Muscle layer of duodenum (tissue), 2 donors: ENCODE measurements around the gene NR5A2.
"Not testable (repeated sequence)": the region's sequence is repeated elsewhere in the genome, so short reads cannot be mapped to it uniquely, and the experiment has no call there.

Experiments
- H3K27ac ChIP-seq: one replicate; pipeline ENCODE4 v1.7.0; 2013; ENCODE audit warnings: mild to moderate bottlenecking, low read length
- H3K27me3 ChIP-seq: one replicate; pipeline ENCODE4 v1.7.0; 2013; ENCODE audit warnings: low read depth, mild to moderate bottlenecking, control low read depth, low read length
- H3K36me3 ChIP-seq, 2 donors: one replicate each; pipeline ENCODE4 v1.7.0; 2013; ENCODE audit warnings: low read length in 2 of 2, control low read depth in 1 of 2, mild to moderate bottlenecking in 1 of 2; ENCODE audit not compliant: insufficient read depth in 2 of 2, control insufficient read depth in 1 of 2
- H3K4me1 ChIP-seq, 2 donors: one replicate each; pipeline ENCODE4 v1.7.0; 2013; ENCODE audit warnings: low read length in 2 of 2, mild to moderate bottlenecking in 2 of 2, control low read depth in 1 of 2, moderate library complexity in 1 of 2; ENCODE audit not compliant: insufficient read depth in 2 of 2, control insufficient read depth in 1 of 2
- H3K4me3 ChIP-seq, 2 donors: one replicate each; pipeline ENCODE4 v1.7.0; 2013; ENCODE audit warnings: low read length in 2 of 2, low read depth in 1 of 2, mild to moderate bottlenecking in 1 of 2
- H3K9me3 ChIP-seq, 2 donors: one replicate each; pipeline ENCODE4 v1.7.0; 2013; ENCODE audit warnings: low read length in 2 of 2, control low read depth in 1 of 2, mild to moderate bottlenecking in 1 of 2; ENCODE audit not compliant: control insufficient read depth in 1 of 2
- donor health status: healthy.

The NR5A2 gene

GRCh38 chr1:200183637-200184036, 156.1 kb downstream of the NR5A2 start:
- peaks cover 5 to 6% of the 10 kb centered on the region in 2 donors for H3K4me1 ChIP-seq
- H3K27ac ChIP-seq, result no peak overlapping the region
- no peaks in the 10 kb centered on the region for H3K36me3 ChIP-seq
- H3K4me3 ChIP-seq, result no peak overlapping the region
- H3K27me3 ChIP-seq, result no peaks in the 10 kb centered on the region
- no peaks in the 10 kb centered on the region for H3K9me3 ChIP-seq

DNA sequence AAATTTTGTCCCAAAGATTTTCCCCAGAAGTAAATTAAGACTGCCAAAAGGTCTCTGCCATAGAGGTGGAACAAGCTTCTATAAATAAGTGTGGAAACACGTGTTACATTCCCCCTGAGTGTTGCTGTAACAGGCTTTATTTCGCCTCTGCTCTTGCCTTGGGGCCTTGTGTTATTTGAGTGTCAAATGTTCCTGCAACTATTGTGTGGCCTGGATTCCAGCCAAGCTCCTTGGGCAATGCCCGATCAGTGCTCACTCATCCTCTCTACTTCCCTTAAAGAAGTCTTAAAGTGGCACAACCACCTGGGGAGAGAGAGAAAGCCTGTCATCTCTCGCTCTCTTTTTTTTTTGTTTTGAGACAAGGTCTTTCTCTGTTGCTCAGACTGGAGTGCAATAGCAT, 156.7 kb downstream of the NR5A2 start:
- Histone ChIP-seq H3K27ac (no peak overlapping the region), H3K27me3 (no peaks in the 10 kb centered on the region)

DNA sequence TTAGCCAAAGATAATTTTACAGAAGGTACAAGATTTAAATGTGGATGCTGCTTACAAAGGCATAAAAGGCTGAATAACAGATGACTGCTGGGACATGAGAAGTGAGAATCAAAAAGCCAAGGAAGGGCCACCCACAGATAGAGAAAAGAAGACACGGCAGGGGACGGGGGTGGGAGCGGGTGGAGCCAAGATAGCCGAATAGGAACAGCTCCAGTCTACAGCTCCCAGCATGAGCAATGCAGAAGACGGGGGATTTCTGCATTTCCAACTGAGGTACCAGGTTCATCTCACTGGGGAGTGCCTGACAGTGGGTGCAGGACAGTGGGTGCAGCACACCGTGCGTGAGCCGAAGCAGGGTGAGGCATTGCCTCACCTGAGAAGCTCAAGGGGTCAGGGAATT, 157.7 kb downstream of the NR5A2 start:
- H3K27me3 ChIP-seq, H3K9me3 ChIP-seq, H3K27ac ChIP-seq, H3K36me3 ChIP-seq, H3K4me3 ChIP-seq, H3K4me1 ChIP-seq: not testable (repeated sequence)

More for the DNA sequence above, 156.7 kb downstream of the NR5A2 start:
- Histone ChIP-seq H3K36me3 (no peaks in the 10 kb centered on the region), H3K9me3 (no peaks in the 10 kb centered on the region), H3K4me3 (no peak overlapping the region), H3K4me1 (peaks cover 5 to 6% of the 10 kb centered on the region in 2 donors)

DNA sequence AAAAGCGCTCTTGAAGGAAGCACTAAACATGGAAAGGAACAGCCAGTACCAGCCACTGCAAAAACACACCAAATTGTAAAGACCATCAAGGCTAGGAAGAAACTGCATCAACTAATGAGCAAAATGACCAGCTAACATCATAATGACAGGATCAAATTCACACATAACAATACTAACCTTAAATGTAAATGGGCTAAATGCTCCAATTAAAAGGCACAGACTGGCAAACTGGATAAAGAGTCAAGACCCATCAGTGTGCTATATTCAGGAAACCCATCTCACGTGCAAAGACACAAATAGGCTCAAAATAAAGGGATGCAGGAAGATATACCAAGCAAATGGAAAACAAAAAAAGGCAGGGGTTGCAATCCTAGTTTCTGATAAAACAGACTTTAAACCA, 159.8 kb downstream of the NR5A2 start:
- not testable (repeated sequence) for H3K27me3 ChIP-seq, H3K4me3 ChIP-seq, H3K4me1 ChIP-seq, H3K27ac ChIP-seq, H3K9me3 ChIP-seq, H3K36me3 ChIP-seq

DNA sequence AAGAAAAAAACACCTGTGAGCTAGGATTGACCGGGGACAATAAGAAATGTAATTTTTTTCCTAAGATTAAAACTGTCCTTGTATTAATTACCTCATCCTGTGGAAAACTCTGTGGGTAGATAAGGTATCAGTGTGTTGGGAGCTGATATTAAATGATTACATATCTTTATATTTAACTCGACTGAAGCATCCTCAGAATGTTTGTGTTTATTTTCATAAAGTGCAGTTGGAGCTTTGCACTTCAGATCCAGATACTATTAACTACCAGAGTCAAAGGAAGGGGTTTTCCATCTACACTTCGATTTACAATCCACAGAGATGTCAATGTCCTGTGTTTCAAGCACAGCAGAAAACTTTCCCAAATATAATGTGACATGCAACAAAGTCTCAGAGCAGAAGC, 164.5 kb downstream of the NR5A2 start:
- H3K27me3 ChIP-seq, result no peaks in the 10 kb centered on the region
- no peaks in the 10 kb centered on the region for H3K9me3 ChIP-seq
- no peaks in the 10 kb centered on the region for H3K4me1 ChIP-seq
- H3K27ac ChIP-seq, result no peak overlapping the region
- no peak overlapping the region for H3K4me3 ChIP-seq
- H3K36me3 ChIP-seq, result no peaks in the 10 kb centered on the region

DNA sequence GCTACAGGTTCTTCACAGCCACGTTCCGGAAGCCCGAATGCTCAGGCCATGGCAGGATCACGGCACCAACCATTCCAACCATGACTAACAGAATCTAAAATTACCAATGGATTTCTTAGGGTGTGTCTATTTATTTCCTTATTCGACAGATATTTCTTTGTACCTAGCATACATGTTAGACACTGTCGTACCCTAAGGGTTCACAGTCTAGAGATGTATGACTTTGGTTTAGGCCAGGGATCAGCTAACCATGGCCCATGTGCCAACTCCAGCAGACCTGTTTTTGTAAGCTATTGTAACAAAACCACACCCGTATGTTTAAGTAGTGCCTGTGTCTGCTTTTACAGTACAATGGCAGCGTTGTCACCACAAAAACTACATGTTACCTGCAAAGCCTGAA, 167.0 kb downstream of the NR5A2 start:
- Histone ChIP-seq H3K9me3 (no peaks in the 10 kb centered on the region), H3K4me3 (no peak overlapping the region), H3K36me3 (no peaks in the 10 kb centered on the region), H3K27me3 (no peaks in the 10 kb centered on the region), H3K27ac (no peak overlapping the region), H3K4me1 (no peaks in the 10 kb centered on the region)

DNA sequence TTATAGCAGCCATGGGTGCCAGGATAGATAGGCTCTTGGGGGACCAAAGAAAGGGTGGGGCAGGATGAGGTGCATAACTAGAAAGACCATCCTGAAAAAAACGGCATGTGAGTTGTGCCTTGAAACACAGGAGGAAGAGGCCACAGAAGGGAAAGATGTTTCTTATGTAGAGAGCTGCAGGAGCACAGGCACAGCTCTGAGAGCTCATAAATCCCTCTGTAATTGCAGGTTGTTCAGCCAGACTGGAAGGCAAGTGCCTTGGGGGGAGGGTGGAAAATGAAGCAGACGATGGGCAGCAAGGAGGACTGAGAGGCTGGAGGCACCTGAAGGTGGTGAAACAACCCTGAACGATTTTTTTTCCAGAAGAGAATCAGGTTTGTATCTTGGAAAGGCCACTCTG, 170.7 kb downstream of the NR5A2 start:
- Histone ChIP-seq H3K27me3 (no peaks in the 10 kb centered on the region), H3K9me3 (no peaks in the 10 kb centered on the region), H3K4me1 (no peaks in the 10 kb centered on the region), H3K4me3 (no peak overlapping the region), H3K36me3 (no peaks in the 10 kb centered on the region), H3K27ac (no peak overlapping the region)

DNA sequence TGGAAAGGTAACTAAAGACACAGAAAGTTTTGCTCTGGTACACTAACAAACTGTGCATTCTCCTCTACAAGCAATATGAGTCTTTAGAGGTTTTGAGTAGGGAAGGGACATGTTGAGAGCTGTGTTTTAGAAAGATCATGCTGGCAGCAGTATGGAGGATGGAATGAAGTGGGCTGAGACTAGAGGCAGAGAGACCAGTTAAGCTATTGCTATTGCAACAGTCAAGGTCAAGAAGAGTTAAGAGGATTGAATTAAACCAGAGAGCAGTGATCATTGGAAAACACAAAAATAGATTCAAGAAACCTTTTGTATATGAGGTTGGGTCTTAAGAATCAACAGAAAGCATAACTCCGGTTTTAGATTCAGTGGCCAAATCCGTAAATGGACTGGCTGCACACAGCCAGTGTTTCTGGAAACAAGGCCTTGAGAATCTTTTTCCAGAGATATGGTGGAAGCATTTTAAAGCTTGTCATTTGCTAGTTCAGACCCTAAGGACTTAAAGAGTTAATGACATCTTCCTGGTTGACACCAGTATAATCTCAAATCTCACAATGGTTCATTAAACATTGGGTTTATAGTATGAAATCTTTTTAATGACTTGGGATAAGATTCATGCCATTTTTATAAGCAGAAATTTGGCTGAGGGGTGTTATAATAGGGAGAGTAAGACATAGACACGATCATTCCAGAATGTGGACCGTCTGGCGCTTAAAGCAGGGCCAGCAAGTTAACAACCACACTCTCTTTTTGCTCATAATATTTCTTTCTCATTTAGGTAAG, 177.9 kb downstream of the NR5A2 start:
- Histone ChIP-seq H3K9me3 (no peaks in the 10 kb centered on the region), H3K4me3 (no peak overlapping the region), H3K27ac (no peak overlapping the region), H3K36me3 (no peaks in the 10 kb centered on the region), H3K4me1 (no peaks in the 10 kb centered on the region), H3K27me3 (no peaks in the 10 kb centered on the region)

DNA sequence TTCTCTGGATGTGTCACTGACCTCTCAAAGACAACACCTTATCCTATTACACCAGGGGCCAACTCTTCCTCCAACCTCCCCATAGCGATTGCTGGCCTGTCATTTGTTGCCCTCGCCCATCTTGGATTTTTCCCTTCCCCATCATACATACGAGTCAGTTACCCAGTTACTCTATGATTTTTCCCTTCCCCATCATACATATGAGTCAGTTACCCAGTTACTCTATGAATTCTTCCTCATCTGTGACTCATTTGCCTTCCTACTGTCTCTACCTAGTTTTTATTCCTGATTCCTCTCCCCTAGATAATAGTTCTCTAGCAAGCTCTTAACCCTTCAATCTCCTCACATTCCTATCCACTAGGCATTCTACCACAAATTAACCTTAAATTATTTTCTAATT, 178.8 kb downstream of the NR5A2 start:
- H3K27ac ChIP-seq, result no peak overlapping the region
- H3K4me3 ChIP-seq, result no peak overlapping the region
- no peaks in the 10 kb centered on the region for H3K27me3 ChIP-seq
- no peaks in the 10 kb centered on the region for H3K9me3 ChIP-seq
- H3K4me1 ChIP-seq, result no peaks in the 10 kb centered on the region
- H3K36me3 ChIP-seq, result no peaks in the 10 kb centered on the region

- Histone ChIP-seq H3K27me3 (no peaks in the 10 kb centered on the region), H3K9me3 (no peaks in the 10 kb centered on the region), H3K36me3 (no peaks in the 10 kb centered on the region), H3K27ac (no peak overlapping the region), H3K4me3 (no peak overlapping the region), H3K4me1 (no peaks in the 10 kb centered on the region)
Observed at GRCh38 chr1:200206761-200207160, 179.3 kb downstream of the NR5A2 start.

- Histone ChIP-seq H3K4me3 (no peak overlapping the region), H3K27ac (no peak overlapping the region), H3K36me3 (no peaks in the 10 kb centered on the region), H3K27me3 (no peaks in the 10 kb centered on the region), H3K4me1 (no peaks in the 10 kb centered on the region), H3K9me3 (no peaks in the 10 kb centered on the region)
Observed at GRCh38 chr1:200207711-200208126, 180.2 kb downstream of the NR5A2 start.

DNA sequence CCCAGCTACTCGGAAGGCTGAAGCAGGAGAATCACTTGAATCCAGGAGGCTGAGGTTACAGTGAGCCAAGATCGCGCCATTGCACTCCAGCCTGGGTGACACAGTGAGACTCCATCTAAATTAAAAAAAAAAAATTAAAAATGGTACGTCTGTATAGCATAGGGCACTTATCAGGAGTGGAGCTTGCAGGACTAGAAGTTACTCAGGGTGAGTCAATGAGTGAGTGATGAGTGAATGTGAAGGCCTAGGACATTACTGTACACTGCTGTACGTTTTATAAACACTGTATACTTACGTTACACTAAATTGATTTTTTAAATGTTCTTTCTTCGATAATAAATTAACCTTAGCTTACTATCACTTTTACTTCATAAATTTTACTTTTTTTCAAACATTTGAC, 183.6 kb downstream of the NR5A2 start:
- Histone ChIP-seq H3K27me3 (no peaks in the 10 kb centered on the region), H3K27ac (no peak overlapping the region), H3K4me3 (no peak overlapping the region), H3K9me3 (peaks cover 0 to 6% of the 10 kb centered on the region in 2 donors), H3K36me3 (no peaks in the 10 kb centered on the region), H3K4me1 (no peaks in the 10 kb centered on the region)
